ENCODE measurements around the gene CELSR2. TPM values are rescaled to one million over a fixed set of nuclear protein-coding genes. Genes with fewer than 3 reads are reported as not detected.

CELSR2 gene
- polyA plus RNA-seq, 3 donors = 0.03 to 0.97 (median 0.04) TPM

DNA sequence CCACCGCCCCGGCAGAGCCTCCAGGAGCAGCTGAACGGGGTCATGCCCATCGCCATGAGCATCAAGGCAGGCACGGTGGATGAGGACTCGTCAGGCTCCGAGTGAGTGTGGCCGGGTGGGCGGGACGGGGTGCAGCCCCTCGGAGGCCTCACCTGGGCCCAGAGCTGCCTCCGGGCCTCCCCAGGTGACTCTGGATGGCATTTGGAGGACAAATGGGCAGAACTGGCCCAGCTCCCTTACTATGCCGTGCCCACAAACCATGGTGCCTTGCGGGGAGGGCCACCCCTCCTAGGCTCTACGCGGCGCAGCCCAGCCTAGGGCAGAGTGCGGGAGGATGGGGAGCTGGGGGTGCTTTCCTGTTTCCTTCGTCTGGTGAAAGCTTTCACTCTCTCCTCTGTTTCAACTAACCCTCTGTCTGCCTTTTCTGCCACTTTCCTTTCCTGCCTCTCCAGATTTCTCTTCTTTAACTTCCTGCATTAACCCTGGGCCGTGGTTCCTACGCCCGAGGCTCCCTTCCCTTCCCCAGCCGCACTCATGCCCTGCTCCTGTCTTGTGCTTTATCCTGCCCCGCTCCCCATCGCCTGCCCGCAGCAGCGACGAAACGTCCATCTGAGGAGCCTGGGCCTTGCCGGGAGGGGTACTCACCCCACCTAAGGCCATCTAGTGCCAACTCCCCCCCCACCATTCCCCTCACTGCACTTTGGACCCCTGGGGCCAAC lies 24.4 kb downstream of the CELSR2 start:
- peak overlapping the region; percentile 63 for H2AFZ ChIP-seq (ENCODE audit: insufficient read depth, low read depth, low read length, poor library complexity, severe bottlenecking)
- DNase-seq = no peak

More for the DNA sequence above, 24.4 kb downstream of the CELSR2 start:
- peak overlapping the region in 3 of 7 donors; percentile 42 to 46 (median 46) for H3K27ac Mint-ChIP-seq
- WGBS (ENCODE audit: insufficient coverage) = 54% methylated on average over 25 of the region's 30 CpGs
- Histone ChIP-seq H3K36me3 (replicated peaks in 1 of 2; ENCODE audit: control insufficient read depth in 1 of 2, insufficient read depth in 2 of 2, low read length in 2 of 2) (peaks cover 0 to 10% of the 10 kb centered on the region in 2 donors), H3K9me3 (replicated peaks in 1 of 2; ENCODE audit: control insufficient read depth in 1 of 2, insufficient read depth in 1 of 2, low read length in 2 of 2) (no peaks in the 10 kb centered on the region), H3K27me3 (ENCODE audit: control insufficient read depth in 2 of 2, insufficient read depth in 2 of 2, low read length in 2 of 2) (no peaks in the 10 kb centered on the region), H3K4me2 (replicated peaks; ENCODE audit: extremely low read depth, low read length, poor library complexity, severe bottlenecking) (peak overlapping the region; percentile 37), H3K79me2 (ENCODE audit: insufficient read depth, low read length) (no peaks in the 10 kb centered on the region), H3K4me3 (replicated peaks in 1 of 3; ENCODE audit: low read depth in 2 of 3, low read length in 3 of 3) (peak overlapping the region in 1 of 3 experiments; percentile 17), H3K4me1 (ENCODE audit: control insufficient read depth in 1 of 2, insufficient read depth in 2 of 2, low read length in 2 of 2) (peaks cover 12 to 24% of the 10 kb centered on the region in 2 donors), H3K27ac (ENCODE audit: low read depth in 1 of 2, low read length in 2 of 2) (no peak overlapping the region), H4K20me1 (ENCODE audit: insufficient read depth, low read length) (no peaks in the 10 kb centered on the region), H3K9ac (ENCODE audit: insufficient read depth, low read length, poor library complexity, severe bottlenecking) (peak overlapping the region; percentile 15)
- H3K27me3 Mint-ChIP-seq (ENCODE audit: low read depth in 3 of 3) = peaks cover 6 to 10% (median 8%) of the 10 kb centered on the region in 3 donors
- H3K36me3 Mint-ChIP-seq = peaks cover 0 to 4% of the 10 kb centered on the region in 2 donors
- no peaks in the 10 kb centered on the region for H3K9me3 Mint-ChIP-seq
- intact Hi-C loops (cut with micrococcal nuclease) = loop anchor here in 1 of 2 donors (10.0 kb wide), 1 partner anchor 261 kb away; the partner anchor contains the start of gene GPR61
- TF ChIP-seq, protein P1, sequence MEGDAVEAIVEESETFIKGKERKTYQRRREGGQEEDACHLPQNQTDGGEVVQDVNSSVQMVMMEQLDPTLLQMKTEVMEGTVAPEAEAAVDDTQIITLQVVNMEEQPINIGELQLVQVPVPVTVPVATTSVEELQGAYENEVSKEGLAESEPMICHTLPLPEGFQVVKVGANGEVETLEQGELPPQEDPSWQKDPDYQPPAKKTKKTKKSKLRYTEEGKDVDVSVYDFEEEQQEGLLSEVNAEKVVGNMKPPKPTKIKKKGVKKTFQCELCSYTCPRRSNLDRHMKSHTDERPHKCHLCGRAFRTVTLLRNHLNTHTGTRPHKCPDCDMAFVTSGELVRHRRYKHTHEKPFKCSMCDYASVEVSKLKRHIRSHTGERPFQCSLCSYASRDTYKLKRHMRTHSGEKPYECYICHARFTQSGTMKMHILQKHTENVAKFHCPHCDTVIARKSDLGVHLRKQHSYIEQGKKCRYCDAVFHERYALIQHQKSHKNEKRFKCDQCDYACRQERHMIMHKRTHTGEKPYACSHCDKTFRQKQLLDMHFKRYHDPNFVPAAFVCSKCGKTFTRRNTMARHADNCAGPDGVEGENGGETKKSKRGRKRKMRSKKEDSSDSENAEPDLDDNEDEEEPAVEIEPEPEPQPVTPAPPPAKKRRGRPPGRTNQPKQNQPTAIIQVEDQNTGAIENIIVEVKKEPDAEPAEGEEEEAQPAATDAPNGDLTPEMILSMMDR (IDR thresholded peaks at IDR 0.05) = no peak
- peaks cover 26% of the 10 kb centered on the region for H3K4me1 Mint-ChIP-seq
- H3K4me3 Mint-ChIP-seq = peak overlapping the region; percentile 64 to 71

Data from CD14-positive monocyte (primary cell).